GM18873 (cell line): ENCODE results near the gene NEGR1.

Experiments used
- ATAC-seq: cut with Tn5 transposase; IDR thresholded peaks from one replicate; pipeline ENCODE4 v1.9.1; 2021; ENCODE audit warnings: mild to moderate bottlenecking, moderate library complexity, moderate number of reproducible peaks; ENCODE audit not compliant: unreplicated experiment, low FRiP score

The NEGR1 gene

GRCh38 chr1:72129869-72130268 is 152.5 kb downstream of the NEGR1 start:
- no peak for ATAC-seq

GRCh38 chr1:72122099-72122880 is 160.0 kb downstream of the NEGR1 start:
- no peak for ATAC-seq

- ATAC-seq = no peak
Measured at GRCh38 chr1:72119491-72119890, 162.8 kb downstream of the NEGR1 start.

- no peak for ATAC-seq
Measured at GRCh38 chr1:72117621-72118020, 164.7 kb downstream of the NEGR1 start.

GRCh38 chr1:72115290-72115689 is 167.0 kb downstream of the NEGR1 start:
- ATAC-seq = no peak

GRCh38 chr1:72111662-72112061 is 170.7 kb downstream of the NEGR1 start:
- ATAC-seq = no peak

GRCh38 chr1:72109916-72110315 is 172.4 kb downstream of the NEGR1 start:
- ATAC-seq = no peak

- ATAC-seq = no peak
Measured at GRCh38 chr1:72105201-72105600, 177.1 kb downstream of the NEGR1 start.

- ATAC-seq = no peak
Measured at GRCh38 chr1:72101840-72102632, 180.3 kb downstream of the NEGR1 start.

- no peak for ATAC-seq
Measured at GRCh38 chr1:72100771-72101170, 181.6 kb downstream of the NEGR1 start.

- ATAC-seq = no peak
Measured at GRCh38 chr1:72097851-72098570, 184.3 kb downstream of the NEGR1 start.

GRCh38 chr1:72094209-72094608 is 188.1 kb downstream of the NEGR1 start:
- no peak for ATAC-seq

- no peak for ATAC-seq
Measured at GRCh38 chr1:72086394-72086793, 195.9 kb downstream of the NEGR1 start.

- ATAC-seq = no peak
Measured at GRCh38 chr1:72075425-72075824, 206.9 kb downstream of the NEGR1 start.

- ATAC-seq = no peak
Measured at GRCh38 chr1:72066431-72066830, 215.9 kb downstream of the NEGR1 start.

- no peak for ATAC-seq
Measured at GRCh38 chr1:72064196-72065075, 217.9 kb downstream of the NEGR1 start.

GRCh38 chr1:72063364-72064044 is 218.8 kb downstream of the NEGR1 start:
- no peak for ATAC-seq

GRCh38 chr1:72062584-72062983 is 219.8 kb downstream of the NEGR1 start:
- no peak for ATAC-seq

- no peak for ATAC-seq
Measured at GRCh38 chr1:72060466-72061245, 221.7 kb downstream of the NEGR1 start.
